ENCODE results near the gene ASCC2.
"Not testable (repeated sequence)": the region's sequence is repeated elsewhere in the genome, so short reads cannot be mapped to it uniquely, and the experiment has no call there.

The ASCC2 gene

DNA sequence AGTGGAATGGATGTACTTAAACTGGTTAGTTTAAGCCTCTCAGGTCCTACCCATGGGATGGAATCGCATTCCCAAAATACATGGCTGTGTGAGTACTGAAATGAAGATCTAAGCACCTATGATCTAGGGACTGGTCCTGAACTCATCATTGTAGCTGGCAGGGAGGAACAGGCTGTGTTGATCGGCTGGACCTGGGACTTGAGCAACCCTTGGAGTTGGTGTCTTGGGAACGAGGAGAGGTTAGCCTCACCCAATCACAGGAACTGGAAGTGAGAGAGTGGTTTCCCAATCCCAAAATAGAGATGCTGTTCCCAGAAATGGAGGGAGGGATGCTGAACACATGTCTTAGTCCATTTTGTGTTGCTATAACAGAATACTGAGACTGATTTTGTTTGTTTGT lies 16.4 kb upstream of the ASCC2 start:
- DNase-seq, result no peak

- no peak for DNase-seq
Observed at GRCh38 chr22:29848111-29848510, 10.0 kb upstream of the ASCC2 start.

DNA sequence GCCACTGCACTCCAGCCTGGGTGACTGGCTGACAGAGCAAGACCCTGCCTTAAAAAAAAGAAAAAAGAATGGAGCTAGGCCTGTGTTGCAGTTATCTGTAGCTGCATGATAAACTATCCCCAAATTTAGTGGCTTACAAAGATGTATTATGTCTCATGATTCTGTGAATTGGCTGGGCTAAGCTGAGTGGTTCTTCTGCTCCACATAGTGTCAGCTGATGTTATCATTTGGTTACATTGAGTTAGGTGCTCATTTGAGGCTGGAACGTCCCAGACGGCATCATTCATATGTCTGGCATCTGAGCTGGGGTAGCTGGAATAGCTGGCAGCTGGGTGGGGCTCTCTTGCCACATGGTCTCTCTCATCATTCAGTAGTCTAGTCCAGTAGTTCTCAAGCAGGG lies 8.2 kb upstream of the ASCC2 start:
- no peak for DNase-seq

DNA sequence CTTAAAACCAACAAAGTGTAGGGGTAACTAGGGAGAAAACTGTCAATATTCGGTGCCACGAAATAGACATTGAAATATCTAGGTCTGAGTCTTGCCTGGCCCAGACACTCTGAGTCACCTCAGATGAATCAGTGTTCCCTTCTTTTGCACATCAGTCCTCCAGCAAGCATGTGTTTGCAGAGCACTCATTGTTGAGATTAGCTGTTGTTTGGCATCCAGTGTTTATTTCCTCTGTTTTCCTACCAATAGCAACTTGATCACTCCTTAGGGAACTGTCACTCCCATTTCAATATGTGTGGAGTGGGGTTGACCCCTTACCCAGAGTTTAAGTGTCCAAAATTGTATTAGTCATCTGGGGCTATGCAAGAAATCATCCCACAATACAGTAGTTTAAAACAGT lies 4.7 kb upstream of the ASCC2 start:
- DNase-seq, result no peak

DNA sequence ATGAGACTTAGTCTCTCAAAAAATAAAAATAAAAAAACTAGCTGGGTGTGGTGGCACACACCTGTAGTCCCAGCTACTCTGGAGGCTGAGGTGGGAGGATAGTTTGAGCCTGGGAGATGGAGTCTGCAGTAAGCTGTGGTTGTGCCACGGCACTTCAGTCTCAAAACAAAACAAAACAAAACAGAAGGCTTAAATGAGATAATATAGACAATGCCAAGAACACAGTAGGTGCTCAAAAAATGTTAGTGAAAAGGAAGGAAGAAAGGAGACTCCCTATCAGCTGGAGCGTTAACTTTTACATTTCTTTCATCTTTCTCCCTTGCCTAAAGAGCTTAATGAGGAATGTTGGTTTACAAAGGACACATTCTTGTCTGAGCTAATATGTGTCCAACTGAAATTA lies 4.1 kb upstream of the ASCC2 start:
- no peak for DNase-seq

GRCh38 chr22:29840498-29840897 lies 2.4 kb upstream of the ASCC2 start:
- no peak for DNase-seq

DNA sequence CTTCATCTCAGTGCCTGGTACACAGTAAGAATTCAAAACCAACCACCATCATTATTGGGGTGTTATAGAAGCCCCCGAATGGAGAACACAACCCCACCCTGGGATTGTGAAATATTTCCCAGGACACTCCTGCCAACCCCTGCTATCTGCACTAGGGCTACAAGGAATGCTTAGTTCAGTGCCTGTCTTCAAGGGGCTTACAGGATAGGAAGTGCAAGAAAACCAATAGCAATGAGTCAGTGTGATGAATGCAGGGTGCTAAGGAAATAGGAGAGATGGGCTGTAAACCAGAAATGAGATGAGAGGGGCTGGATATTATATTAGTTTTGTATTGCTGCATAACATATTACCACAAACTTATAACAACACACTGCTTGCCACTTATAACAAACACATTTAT lies 965 bp upstream of the ASCC2 start:
- no peak for DNase-seq

- DNase-seq, result no peak
Observed at GRCh38 chr22:29838599-29838956, 504 bp upstream of the ASCC2 start.

DNA sequence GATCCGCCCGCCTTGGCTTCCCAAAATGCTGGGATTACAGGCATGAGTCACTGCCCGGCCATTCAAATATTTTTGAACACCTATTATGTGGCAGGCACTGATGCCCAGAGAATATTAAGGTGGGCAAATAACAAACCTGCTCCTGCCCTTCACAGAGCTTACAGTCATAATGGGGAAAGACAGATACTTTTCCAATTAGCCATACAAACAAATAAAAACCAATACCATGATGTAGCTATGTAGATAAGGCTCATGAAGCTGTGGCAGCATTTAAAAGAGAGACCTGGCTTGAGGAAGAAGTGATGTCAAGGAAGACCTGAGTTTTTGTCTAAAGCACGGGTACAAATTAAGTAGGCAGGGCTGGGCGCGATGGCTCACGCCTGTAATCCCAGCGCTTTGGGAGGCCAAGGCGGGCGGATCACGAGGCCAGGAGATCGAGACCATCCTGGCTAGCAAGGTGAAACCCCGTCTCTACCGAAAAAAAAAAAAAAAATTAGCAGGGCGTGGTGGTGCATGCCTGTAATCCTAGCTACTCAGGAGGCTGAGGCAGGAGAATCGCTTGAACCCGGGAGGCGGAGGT lies 1.2 kb downstream of the ASCC2 start:
- not testable (repeated sequence) for DNase-seq

DNA sequence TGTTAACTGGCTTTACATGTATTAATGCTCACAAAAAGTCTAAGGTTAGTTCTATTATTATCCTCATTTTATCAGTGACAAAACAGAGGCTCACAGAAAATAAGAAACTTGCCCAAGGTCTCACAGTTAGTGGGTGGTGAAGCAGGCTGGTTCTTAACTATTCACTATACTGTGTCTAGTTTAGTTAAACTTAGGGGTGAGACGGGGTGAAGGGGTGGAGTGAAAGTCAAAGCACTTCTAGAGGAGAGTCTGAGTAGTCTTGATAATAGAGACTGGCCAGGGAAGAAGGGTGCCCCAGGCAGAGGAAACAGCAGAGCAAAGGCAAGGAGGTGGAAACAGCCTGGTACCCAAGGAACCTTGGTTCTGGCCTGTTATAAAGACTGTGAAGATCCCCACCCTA lies 4.0 kb downstream of the ASCC2 start:
- no peak for DNase-seq

GRCh38 chr22:29833392-29833965 lies 4.6 kb downstream of the ASCC2 start:
- DNase-seq, result no peak

DNA sequence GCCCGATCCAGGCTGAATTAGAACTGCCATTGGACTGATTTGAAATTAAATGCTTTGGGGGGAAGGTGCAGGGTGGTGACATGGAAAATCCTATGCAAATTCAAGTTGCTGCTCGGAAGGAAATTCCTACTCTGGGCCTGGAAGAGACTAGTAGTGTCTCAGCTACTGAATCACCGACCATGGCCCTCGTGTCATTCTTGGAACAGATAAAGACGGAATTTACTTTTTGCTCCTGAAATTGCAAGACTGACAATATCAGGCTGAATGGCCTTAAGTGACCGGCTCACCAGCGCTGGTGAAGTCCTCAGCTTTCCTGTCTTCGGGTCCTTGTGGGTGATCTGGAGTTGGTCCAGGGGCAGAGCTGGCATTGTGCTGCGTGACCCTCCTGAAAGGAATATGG lies 6.1 kb downstream of the ASCC2 start:
- DNase-seq, result no peak

DNA sequence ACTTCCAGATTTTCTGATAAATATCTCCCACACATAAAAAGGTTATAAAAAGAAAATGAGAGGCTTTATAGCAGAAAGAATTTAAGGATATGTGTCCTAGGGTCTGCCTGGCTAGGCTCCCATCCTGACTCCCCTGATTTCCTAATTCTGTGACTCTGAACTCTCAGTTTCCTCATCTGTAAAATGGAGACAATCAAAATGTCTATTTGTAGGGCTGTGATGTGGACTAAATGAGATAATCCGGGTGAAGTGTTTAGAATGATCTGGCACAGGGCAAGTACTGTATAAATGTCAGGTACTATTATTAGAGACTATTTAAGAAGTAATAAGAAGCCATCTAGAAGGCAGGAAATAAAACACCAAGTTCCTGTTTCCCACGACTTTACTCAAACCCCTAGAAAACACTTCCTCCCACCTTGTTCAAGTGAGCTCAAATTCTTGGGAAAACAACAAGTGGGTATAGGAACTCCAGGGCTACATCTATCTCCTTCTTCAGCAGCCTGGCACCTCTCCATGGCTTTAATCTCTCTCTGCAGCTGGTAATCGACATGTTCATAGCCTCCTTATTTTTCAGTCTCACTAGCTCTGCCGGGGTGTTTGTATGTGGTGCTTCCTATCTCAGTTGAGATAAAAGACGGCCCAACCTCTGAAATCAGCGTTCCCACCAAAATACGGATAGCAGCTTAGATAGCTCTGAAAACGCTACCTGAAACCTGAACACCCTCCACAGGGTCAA lies 6.7 kb downstream of the ASCC2 start:
- DNase-seq, result no peak

DNA sequence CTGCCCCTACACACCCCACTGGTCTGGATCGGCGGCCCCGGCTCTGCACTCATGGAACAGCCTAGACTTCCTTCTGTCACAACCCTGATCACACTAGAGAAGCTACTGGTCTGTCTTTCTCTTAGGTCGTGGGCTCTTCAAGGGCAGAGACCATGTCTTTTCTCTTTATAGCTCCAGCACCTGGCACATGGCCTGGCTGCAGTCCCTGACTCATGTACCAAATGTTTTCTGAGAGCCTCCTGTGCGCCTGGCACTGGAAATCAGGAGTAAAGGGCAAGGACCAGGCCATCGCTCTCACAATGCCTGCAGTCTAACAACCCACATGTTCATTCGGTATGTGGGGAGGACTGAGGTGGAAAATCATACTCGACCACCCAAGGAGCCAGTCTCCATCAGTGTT lies 7.5 kb downstream of the ASCC2 start:
- no peak for DNase-seq

DNA sequence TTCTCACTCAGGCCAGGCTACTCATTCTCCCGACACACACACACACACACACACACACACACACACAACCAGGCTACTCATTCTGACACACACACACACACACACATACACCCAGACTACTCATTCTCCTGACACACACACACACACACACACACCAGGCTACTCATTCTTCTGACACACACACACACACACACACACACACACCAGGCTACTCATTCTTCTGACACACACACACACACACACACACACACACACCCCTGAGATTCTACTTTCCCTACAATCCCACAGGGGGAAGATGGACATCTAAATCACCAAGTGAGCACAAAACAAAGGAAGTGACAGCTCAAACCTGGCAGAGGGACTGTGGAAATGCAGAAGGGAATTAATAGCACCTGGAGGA lies 10.3 kb downstream of the ASCC2 start:
- not testable (repeated sequence) for DNase-seq

- no peak for DNase-seq
Observed at GRCh38 chr22:29827091-29827490, 11.0 kb downstream of the ASCC2 start.

DNA sequence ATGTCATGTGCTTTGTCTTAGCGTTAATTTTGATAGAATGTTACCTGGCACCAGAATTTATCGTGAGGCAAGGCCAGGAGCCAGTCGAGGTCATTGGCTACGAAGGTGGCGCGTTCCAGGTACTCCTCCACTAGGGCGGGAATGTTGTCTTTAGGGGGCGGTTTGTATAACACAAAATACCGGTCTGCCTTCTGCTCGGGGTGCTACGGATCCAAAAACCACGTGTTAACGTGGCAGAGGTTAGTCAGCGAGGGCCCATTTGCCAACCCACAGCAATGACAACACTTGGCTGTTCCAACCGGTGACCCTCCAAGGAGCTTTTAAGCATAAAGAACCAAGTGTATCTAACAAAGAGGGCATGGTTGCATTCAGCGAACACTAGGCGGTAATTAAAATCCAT lies 12.5 kb downstream of the ASCC2 start:
- DNase-seq, result no peak

- DNase-seq, result no peak
Observed at GRCh38 chr22:29824677-29825076, 13.4 kb downstream of the ASCC2 start.

GRCh38 chr22:29821291-29822016 lies 16.6 kb downstream of the ASCC2 start:
- no peak for DNase-seq

DNA sequence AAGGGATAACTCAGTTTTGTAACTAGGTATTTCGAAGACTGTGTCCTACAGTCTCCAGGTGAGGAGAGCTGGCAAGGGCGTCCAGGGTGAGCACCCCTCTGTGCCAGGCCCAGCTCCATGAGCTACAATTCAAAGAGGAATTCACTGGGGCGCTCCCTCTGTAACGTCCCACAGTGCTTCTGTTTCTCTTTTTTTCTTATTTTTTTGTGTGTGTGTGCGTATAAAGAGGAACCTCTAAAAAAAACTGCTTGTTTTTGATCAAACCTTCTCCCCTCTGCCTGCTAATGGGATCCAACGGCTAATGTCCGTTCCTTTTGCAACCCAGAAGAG lies 17.1 kb downstream of the ASCC2 start:
- DNase-seq, result no peak

- no peak for DNase-seq
Observed at GRCh38 chr22:29819501-29819900, 18.6 kb downstream of the ASCC2 start.

- no peak for DNase-seq
Observed at GRCh38 chr22:29817724-29818123, 20.4 kb downstream of the ASCC2 start.

GRCh38 chr22:29816980-29817379 lies 21.1 kb downstream of the ASCC2 start:
- no peak for DNase-seq

DNA sequence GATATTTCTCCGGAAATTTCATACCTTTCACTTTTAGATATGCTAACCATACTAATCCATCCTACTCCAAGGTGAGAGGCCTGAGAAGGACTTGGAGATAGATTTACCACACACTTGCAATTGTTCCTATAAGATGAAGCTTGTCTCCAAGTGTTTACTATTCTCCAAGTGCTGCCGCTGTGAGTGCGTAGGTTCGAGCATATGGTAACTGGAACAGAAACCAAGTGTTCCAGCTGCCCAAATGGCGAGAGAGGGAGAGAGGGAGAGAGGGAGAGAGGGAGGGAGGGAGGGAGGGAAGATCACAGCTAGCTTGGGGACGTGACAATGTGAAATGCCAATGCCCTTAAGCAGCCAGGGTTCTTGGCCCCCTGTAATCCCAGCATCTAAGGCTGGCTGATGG lies 21.5 kb downstream of the ASCC2 start:
- no peak for DNase-seq

All from central memory CD4-positive, alpha-beta T cell (primary cell).